ENCODE measurements around the gene CFAP45. TPM values are rescaled to one million over a fixed set of nuclear protein-coding genes. Genes with fewer than 3 reads are reported as not detected.

Gene CFAP45
- total RNA-seq, 1 experiment from 2014 or later = 0.48 TPM

GRCh38 chr1:159867664-159868026, 32.3 kb downstream of the CFAP45 start (continued):
- TF ChIP-seq MAX (CRISPR knock-in tag; IDR thresholded peaks at IDR 0.05) (no peak), MXD4 (CRISPR knock-in tag; IDR thresholded peaks at IDR 0.05; ENCODE audit: borderline replicate concordance) (no peak), FOXP4 (CRISPR knock-in tag; IDR thresholded peaks at IDR 0.05) (no peak), ZNF263 (CRISPR knock-in tag; IDR thresholded peaks at IDR 0.05; ENCODE audit: low read depth) (no peak)

- Mint-ChIP-seq H3K36me3 (no peaks in the 10 kb centered on the region), H3K4me1 (peaks cover 4% of the 10 kb centered on the region), H3K27me3 (ENCODE audit: low read depth) (no peaks in the 10 kb centered on the region), H3K9me3 (no peaks in the 10 kb centered on the region), H3K27ac (no peak overlapping the region), H3K4me3 (no peak overlapping the region)
- ChIA-PET POLR2A (interaction anchor here (0.5 kb wide), 1 partner anchor 165 kb away, joined by 3 read pairs; no protein-coding TSS in a partner anchor), CTCF (interaction anchor here (1.0 kb wide), 1 partner anchor 13 kb away, joined by 3 read pairs; no protein-coding TSS in a partner anchor)
- ATAC-seq = no peak
- TF ChIP-seq ESRRA (CRISPR knock-in tag; IDR thresholded peaks at IDR 0.05; ENCODE audit: borderline replicate concordance) = no peak
- no peak for DNase-seq (ENCODE audit: low spot score)
These were observed 32.9 kb downstream of the CFAP45 start for GRCh38 chr1:159866905-159867663.

- peaks cover 6% of the 10 kb centered on the region for H3K4me1 Mint-ChIP-seq
- no peaks in the 10 kb centered on the region for H3K36me3 Mint-ChIP-seq
- peaks cover 5% of the 10 kb centered on the region; the same call in 1 of the 2 replicates for H3K27me3 Mint-ChIP-seq (ENCODE audit: low read depth)
- H3K27ac Mint-ChIP-seq = no peak overlapping the region
- H3K4me3 Mint-ChIP-seq = no peak overlapping the region
- CTCF ChIA-PET = interaction anchor here (0.9 to 1.4 kb wide), 4 partner anchors 12 to 142 kb away, joined by 3 to 4 read pairs (median 3); no protein-coding TSS in a partner anchor
- POLR2A ChIA-PET = interaction anchor here (0.7 kb wide), 1 partner anchor 56 kb away, joined by 3 read pairs; no protein-coding TSS in a partner anchor
- no peaks in the 10 kb centered on the region for H3K9me3 Mint-ChIP-seq
- ATAC-seq = no peak
- no peak for DNase-seq (ENCODE audit: low spot score)
- no peak for TF ChIP-seq GRHL2 (CRISPR knock-in tag; IDR thresholded peaks at IDR 0.05; ENCODE audit: insufficient replicate concordance, severe bottlenecking)
- no peak for TF ChIP-seq E2F4 (CRISPR knock-in tag; IDR thresholded peaks at IDR 0.05; ENCODE audit: borderline replicate concordance, low read depth)
- no peak for TF ChIP-seq CTCF (IDR thresholded peaks at IDR 0.05)
- no peak for TF ChIP-seq FOXK1 (CRISPR knock-in tag; IDR thresholded peaks at IDR 0.05)
- no peak for TF ChIP-seq USF2 (CRISPR knock-in tag; IDR thresholded peaks at IDR 0.05)
- TF ChIP-seq GTF2I (CRISPR knock-in tag; conservative IDR thresholded peaks at IDR 0.05) = no peak
- no peak for TF ChIP-seq ETV6 (CRISPR knock-in tag; IDR thresholded peaks at IDR 0.05)
- TF ChIP-seq STAT6 (CRISPR knock-in tag; conservative IDR thresholded peaks at IDR 0.05; ENCODE audit: low read depth) = no peak
- no peak for TF ChIP-seq PRDM15 (CRISPR knock-in tag; IDR thresholded peaks at IDR 0.05)
- TF ChIP-seq SOX15 (CRISPR knock-in tag; IDR thresholded peaks at IDR 0.05) = no peak
- TF ChIP-seq TEAD1 (CRISPR knock-in tag; IDR thresholded peaks at IDR 0.05) = no peak
- TF ChIP-seq ZNF396 (CRISPR knock-in tag; IDR thresholded peaks at IDR 0.05; ENCODE audit: borderline replicate concordance) = no peak
- TF ChIP-seq ATF1 (CRISPR knock-in tag; IDR thresholded peaks at IDR 0.05) = no peak
These were observed 33.9 kb downstream of the CFAP45 start for GRCh38 chr1:159866066-159866465.
